ENCODE measurements around the gene ERBB2. TPM values are rescaled to one million over a fixed set of nuclear protein-coding genes. Genes with fewer than 3 reads are reported as not detected.

ERBB2 gene
- 100 to 1,000 TPM in 1 of 3 donors, 10 to 100 TPM in 2; 13.1 to 118 (median 59.0) TPM for total RNA-seq

DNA sequence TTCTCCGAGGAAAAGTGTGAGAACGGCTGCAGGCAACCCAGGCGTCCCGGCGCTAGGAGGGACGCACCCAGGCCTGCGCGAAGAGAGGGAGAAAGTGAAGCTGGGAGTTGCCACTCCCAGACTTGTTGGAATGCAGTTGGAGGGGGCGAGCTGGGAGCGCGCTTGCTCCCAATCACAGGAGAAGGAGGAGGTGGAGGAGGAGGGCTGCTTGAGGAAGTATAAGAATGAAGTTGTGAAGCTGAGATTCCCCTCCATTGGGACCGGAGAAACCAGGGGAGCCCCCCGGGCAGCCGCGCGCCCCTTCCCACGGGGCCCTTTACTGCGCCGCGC lies at the start of gene ERBB2:
ERBB2 (plus strand) TSS at position 247 of the 330 bp plus-strand sequence. CDS start 175 bp downstream, outside the sequence.
- Histone ChIP-seq H3K36me3 (no peaks in the 10 kb centered on the region), H3K27me3 (no peaks in the 10 kb centered on the region), H3K9me3 (no peaks in the 10 kb centered on the region), H3K4me3 (peak within 1 kb of the TSS; percentile 78 to 97 (median 87)), H3K27ac (peak within 1 kb of the TSS; percentile 94 to 98), H3K4me1 (peaks cover 0 to 19% of the 10 kb centered on the region in 2 donors)
- TF ChIP-seq POLR2A (IDR thresholded peaks at IDR 0.05) (peak; percentile 55), POLR2AphosphoS5 (IDR thresholded peaks at IDR 0.05) (peak in 2 of 3 donors; percentile 19 to 81)
- TF ChIP-seq, protein P1, sequence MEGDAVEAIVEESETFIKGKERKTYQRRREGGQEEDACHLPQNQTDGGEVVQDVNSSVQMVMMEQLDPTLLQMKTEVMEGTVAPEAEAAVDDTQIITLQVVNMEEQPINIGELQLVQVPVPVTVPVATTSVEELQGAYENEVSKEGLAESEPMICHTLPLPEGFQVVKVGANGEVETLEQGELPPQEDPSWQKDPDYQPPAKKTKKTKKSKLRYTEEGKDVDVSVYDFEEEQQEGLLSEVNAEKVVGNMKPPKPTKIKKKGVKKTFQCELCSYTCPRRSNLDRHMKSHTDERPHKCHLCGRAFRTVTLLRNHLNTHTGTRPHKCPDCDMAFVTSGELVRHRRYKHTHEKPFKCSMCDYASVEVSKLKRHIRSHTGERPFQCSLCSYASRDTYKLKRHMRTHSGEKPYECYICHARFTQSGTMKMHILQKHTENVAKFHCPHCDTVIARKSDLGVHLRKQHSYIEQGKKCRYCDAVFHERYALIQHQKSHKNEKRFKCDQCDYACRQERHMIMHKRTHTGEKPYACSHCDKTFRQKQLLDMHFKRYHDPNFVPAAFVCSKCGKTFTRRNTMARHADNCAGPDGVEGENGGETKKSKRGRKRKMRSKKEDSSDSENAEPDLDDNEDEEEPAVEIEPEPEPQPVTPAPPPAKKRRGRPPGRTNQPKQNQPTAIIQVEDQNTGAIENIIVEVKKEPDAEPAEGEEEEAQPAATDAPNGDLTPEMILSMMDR (IDR thresholded peaks at IDR 0.05): no peak
- intact Hi-C loops (cut with DNase I; ENCODE audit: low total_unique reads): no loop called here
- DNase-seq (ENCODE audit: low spot score in 2 of 2): peak; percentile 85 to 89

DNA sequence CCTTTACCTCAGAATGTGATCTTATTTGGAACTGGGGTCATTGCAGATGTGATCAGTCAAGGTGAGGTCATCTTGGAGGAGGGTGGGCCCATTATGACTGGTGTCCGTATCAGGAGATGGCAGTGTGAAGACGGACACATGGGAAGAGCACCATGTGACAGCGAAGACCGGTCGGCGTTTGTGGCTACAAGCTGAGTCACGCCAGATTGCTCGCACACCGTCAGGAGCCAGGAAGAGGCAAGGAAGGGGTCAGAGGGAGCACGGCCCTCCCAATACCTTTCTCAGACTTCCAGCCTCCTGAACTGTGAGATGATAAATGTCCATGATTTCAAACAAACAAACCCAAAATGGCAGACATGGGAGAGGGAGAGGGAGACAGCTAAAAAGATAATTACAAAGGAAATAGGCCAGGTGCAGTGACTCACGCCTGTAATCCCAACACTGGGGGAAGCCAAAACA lies 49.7 kb upstream of the ERBB2 start:
- H3K9me3 ChIP-seq: no peaks in the 10 kb centered on the region
- H3K27ac ChIP-seq: no peak overlapping the region
- intact Hi-C loops (cut with DNase I; ENCODE audit: low total_unique reads): no loop called here
- no peak for TF ChIP-seq POLR2A (IDR thresholded peaks at IDR 0.05)
- TF ChIP-seq, protein P1 (IDR thresholded peaks at IDR 0.05): no peak
- TF ChIP-seq POLR2AphosphoS5 (IDR thresholded peaks at IDR 0.05): no peak
- H3K4me1 ChIP-seq: no peaks in the 10 kb centered on the region
- no peaks in the 10 kb centered on the region for H3K36me3 ChIP-seq
- no peak overlapping the region for H3K4me3 ChIP-seq
- no peak for DNase-seq (ENCODE audit: low spot score in 2 of 2)
- no peaks in the 10 kb centered on the region for H3K27me3 ChIP-seq

DNA sequence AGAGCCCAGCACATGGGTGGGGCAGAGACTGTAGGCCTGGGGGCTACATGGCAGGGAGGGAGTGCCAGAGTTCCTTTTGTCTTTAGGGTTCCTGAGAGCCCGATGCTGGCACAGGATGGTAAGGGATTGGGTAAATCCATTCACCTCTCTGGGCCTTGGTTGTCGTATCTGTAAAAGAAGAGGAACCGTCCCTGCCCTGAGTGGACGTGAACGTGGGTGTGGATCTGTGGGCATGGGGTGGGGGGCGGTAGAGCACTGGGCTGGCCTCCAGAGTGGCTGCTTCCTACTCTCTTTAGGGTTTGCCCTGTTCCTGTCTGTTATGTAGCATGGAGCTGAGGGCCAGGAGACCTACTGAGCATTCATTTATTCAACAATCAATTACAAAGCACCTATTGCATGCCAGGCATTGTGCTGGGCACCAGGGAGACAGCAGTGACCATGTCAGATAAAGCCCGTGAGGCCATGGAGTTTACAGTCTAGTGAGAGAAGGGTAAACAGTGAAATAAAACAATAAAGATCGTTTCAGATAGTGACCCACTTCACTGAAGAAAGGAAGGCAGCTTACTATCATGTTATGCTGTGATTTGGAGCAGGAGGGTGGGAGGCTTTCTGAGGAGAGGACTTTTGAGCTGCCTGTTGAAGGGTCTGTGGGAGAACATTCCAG lies 47.8 kb upstream of the ERBB2 start:
- no peaks in the 10 kb centered on the region for H3K27me3 ChIP-seq
- no peak for TF ChIP-seq POLR2AphosphoS5 (IDR thresholded peaks at IDR 0.05)
- H3K9me3 ChIP-seq: no peaks in the 10 kb centered on the region
- no peak for DNase-seq (ENCODE audit: low spot score in 2 of 2)
- no peak overlapping the region for H3K4me3 ChIP-seq
- peak overlapping the region; percentile 50 to 58 for H3K27ac ChIP-seq
- intact Hi-C loops (cut with DNase I; ENCODE audit: low total_unique reads): no loop called here
- H3K36me3 ChIP-seq: no peaks in the 10 kb centered on the region
- no peaks in the 10 kb centered on the region for H3K4me1 ChIP-seq

DNA sequence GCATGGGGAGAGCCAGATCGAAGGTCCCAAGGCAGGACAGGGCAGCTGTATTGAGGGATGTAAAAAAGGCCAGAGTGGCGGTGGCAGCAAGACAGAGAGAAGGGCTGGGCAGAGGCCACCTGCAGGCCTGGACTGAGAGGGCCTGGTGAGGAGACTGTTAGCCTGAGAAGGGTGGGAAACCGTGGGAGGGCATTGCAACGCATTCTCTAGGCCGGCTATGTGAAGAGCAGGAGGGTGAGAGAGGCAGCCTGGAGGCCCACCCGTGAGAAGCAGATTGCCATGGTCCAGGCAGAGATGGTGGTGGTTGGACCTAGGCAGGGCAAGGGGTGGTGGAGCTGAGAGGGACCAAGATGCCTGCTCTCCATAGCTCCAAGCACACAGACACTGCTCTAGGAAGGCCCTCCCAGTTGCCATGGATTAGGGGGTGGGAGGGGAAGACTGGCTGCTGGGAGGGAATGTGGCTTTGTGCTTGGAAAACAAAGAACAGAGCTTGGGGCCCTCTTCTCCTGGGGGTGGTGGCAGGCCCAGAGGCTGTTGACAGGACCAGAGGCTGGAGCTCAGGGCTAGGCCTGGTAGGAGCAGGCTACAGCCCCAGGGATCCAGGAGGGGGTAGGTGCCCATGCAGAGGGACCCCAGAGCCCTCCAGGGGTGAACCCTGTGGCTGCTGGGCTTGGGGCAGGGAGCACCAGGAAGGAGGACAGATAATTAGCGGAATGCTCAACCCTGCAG lies 47.1 kb upstream of the ERBB2 start:
- Histone ChIP-seq H3K9me3 (no peaks in the 10 kb centered on the region), H3K27ac (peak overlapping the region; percentile 50 to 58), H3K27me3 (no peaks in the 10 kb centered on the region), H3K4me3 (no peak overlapping the region), H3K36me3 (no peaks in the 10 kb centered on the region), H3K4me1 (no peaks in the 10 kb centered on the region)
- TF ChIP-seq, protein P1 (IDR thresholded peaks at IDR 0.05): no peak
- no peak for TF ChIP-seq POLR2AphosphoS5 (IDR thresholded peaks at IDR 0.05)
- TF ChIP-seq POLR2A (IDR thresholded peaks at IDR 0.05): no peak
- no peak for DNase-seq (ENCODE audit: low spot score in 2 of 2)
- intact Hi-C loops (cut with DNase I; ENCODE audit: low total_unique reads): no loop called here

DNA sequence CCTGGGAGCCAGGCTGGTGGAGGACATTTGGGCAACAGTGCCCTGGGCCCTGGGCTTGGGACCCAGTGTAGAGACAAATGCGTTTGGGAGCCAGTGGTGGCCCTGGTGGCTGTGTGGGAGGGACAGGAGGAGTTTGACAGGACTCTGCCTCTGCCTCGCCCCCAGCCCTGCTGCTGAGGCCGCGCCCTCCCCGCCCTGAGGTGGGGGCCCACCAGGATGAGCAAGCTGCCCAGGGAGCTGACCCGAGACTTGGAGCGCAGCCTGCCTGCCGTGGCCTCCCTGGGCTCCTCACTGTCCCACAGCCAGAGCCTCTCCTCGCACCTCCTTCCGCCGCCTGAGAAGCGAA lies 46.6 kb upstream of the ERBB2 start:
- peak overlapping the region; percentile 50 to 58 for H3K27ac ChIP-seq
- no peaks in the 10 kb centered on the region for H3K27me3 ChIP-seq
- intact Hi-C loops (cut with DNase I; ENCODE audit: low total_unique reads): no loop called here
- no peaks in the 10 kb centered on the region for H3K36me3 ChIP-seq
- TF ChIP-seq POLR2A (IDR thresholded peaks at IDR 0.05) (no peak), POLR2AphosphoS5 (IDR thresholded peaks at IDR 0.05) (no peak)
- TF ChIP-seq, protein P1 (IDR thresholded peaks at IDR 0.05): no peak
- no peaks in the 10 kb centered on the region for H3K9me3 ChIP-seq
- no peak for DNase-seq (ENCODE audit: low spot score in 2 of 2)
- H3K4me3 ChIP-seq: no peak overlapping the region
- H3K4me1 ChIP-seq: no peaks in the 10 kb centered on the region
